Measurements from ENCODE around the gene GRIK3. TPM values are rescaled to one million over a fixed set of nuclear protein-coding genes. Genes with fewer than 3 reads are reported as not detected.

The GRIK3 gene
- total RNA-seq, 2 donors from 2014 or later, result 0.14 TPM

GRCh38 chr1:36762174-36762573, 272.1 kb downstream of the GRIK3 start:
- no peak for DNase-seq (ENCODE audit: low spot score)
- H3K4me3 ChIP-seq, result no peak overlapping the region
- H3K27ac ChIP-seq, result no peak overlapping the region
- H3K36me3 ChIP-seq, result no peaks in the 10 kb centered on the region
- H3K27me3 ChIP-seq (replicated peaks; ENCODE audit: insufficient read depth), result no peaks in the 10 kb centered on the region
- H3K4me1 ChIP-seq (ENCODE audit: control insufficient read depth in 1 of 2, low read depth in 2 of 2), result no peaks in the 10 kb centered on the region
- H3K9me3 ChIP-seq, result peaks cover 3% of the 10 kb centered on the region
- ATAC-seq (ENCODE audit: insufficient number of reproducible peaks, low FRiP score, low read depth), result no peak
- TF ChIP-seq CTCF (IDR thresholded peaks at IDR 0.05), result no peak

DNA sequence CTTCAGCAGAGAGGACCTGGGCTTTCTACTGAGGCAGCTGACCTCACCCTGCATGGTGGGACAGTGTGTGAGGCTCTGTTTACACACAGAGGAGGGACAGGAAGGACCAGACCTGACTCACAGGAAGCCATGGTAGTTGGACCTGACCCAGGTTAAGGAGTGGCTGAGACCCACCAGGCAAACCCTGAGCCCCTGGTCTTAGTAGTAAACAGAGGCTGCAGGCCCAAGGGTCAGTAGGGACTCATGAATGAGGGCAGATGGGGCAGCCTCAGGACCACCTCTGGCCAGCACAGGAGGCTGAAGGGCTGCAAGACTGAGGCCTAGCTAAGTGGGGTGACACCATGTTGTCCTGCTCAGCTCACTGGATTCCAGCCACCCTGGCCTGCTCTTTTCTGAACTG, 273.2 kb downstream of the GRIK3 start:
- TF ChIP-seq CTCF (IDR thresholded peaks at IDR 0.05), result no peak

DNA sequence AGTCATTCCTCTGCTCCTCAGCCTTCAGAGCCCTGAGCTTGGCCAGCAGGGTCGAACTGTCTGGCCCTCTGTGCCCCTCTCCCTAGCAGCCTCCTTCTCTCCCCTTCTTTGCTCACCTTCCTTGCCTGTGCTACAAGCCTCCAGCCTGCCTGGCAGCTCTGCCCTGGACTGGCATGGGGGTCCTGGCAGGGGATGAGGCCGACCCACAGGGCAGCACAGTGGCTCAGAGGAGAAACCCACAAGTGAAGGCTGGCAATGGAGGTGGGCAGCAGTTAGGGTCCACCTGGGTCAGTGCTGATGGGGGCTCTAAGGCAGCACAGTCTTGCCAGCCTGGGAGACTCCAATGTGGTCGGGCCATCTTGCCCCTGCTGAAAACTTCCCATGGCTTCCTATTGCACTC, 274.2 kb downstream of the GRIK3 start:
- no peak for DNase-seq (ENCODE audit: low spot score)
- no peaks in the 10 kb centered on the region for H3K36me3 ChIP-seq
- H3K9me3 ChIP-seq, result peaks cover 3% of the 10 kb centered on the region

More for the DNA sequence above, 273.2 kb downstream of the GRIK3 start:
- Histone ChIP-seq H3K9me3 (peaks cover 3% of the 10 kb centered on the region), H3K27ac (no peak overlapping the region), H3K36me3 (no peaks in the 10 kb centered on the region), H3K4me3 (no peak overlapping the region), H3K27me3 (replicated peaks; ENCODE audit: insufficient read depth) (no peaks in the 10 kb centered on the region), H3K4me1 (ENCODE audit: control insufficient read depth in 1 of 2, low read depth in 2 of 2) (no peaks in the 10 kb centered on the region)
- ATAC-seq (ENCODE audit: insufficient number of reproducible peaks, low FRiP score, low read depth), result no peak
- no peak for DNase-seq (ENCODE audit: low spot score)

DNA sequence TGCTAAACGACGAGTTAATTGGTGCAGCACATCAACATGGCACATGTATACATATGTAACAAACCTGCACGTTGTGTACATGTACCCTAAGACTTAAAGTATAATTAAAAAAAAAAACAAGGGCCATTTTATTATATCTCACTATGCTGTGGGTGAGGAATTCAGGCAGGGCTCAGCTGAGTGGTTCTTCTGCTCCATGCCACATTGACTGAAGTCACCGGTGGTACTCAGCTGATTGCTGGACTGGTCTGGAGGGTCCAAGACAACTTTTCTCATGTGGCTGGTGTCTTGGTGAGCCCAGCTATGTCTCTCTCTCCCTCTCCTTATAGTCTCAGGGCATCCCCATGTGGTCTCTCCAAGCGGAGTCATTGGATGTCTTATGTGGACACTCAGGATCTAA, 275.0 kb downstream of the GRIK3 start:
- Histone ChIP-seq H3K36me3 (no peaks in the 10 kb centered on the region), H3K27me3 (replicated peaks; ENCODE audit: insufficient read depth) (no peaks in the 10 kb centered on the region), H3K27ac (no peak overlapping the region), H3K9me3 (peaks cover 3% of the 10 kb centered on the region), H3K4me1 (ENCODE audit: control insufficient read depth in 1 of 2, low read depth in 2 of 2) (no peaks in the 10 kb centered on the region), H3K4me3 (no peak overlapping the region)
- DNase-seq (ENCODE audit: low spot score) (no peak), ATAC-seq (ENCODE audit: insufficient number of reproducible peaks, low FRiP score, low read depth) (no peak)
- TF ChIP-seq CTCF (IDR thresholded peaks at IDR 0.05), result no peak

More for the DNA sequence above, 274.2 kb downstream of the GRIK3 start:
- no peak for TF ChIP-seq CTCF (IDR thresholded peaks at IDR 0.05)
- no peak for ATAC-seq (ENCODE audit: insufficient number of reproducible peaks, low FRiP score, low read depth)
- Histone ChIP-seq H3K27me3 (replicated peaks; ENCODE audit: insufficient read depth) (no peaks in the 10 kb centered on the region), H3K4me3 (no peak overlapping the region), H3K4me1 (ENCODE audit: control insufficient read depth in 1 of 2, low read depth in 2 of 2) (no peaks in the 10 kb centered on the region), H3K27ac (no peak overlapping the region)

DNA sequence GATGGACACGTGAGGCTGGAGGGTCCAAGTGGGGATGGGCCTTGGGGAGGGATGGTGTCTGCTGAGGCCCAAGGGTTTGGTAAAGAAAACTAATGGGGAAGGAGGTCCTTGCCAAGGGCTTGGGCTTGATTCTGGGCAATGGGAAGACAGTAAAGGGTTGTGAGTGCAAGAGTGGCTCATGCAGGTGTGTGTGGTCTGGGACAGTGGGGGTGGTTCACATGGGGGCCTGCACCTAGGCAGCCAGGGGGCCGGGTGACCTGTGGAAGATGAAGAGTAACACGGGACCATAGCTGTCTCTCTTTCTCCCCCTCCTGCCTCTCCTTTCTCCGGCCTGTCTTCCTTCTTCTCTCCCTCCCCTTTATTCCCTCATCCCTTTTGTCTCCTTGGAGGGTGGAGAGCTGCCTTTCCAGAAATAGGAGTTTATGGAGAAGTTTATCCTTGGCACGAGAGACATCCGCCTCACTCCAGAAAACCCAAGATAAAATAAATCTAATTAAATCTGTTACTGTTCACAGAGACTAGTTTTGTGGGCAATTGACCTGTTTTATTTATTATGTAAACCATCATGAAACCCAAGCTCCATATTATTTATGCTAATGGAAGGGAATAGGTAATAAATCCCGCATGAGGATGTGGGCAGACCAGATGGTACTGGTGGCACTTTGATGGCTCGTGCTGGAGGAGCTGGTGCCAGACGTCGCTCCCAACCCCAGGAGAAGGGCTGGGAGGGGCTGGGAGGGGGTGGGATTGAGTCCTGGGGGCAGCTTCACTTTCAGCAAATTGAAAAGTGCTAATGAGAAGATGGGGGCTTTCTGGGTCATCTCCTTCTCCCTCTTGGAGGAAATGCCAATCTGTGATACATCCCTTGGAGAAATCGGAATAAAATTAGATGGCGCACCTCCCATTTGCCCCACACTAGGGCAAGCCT, 278.7 kb downstream of the GRIK3 start:
- Histone ChIP-seq H3K27ac (no peak overlapping the region), H3K4me1 (ENCODE audit: control insufficient read depth in 1 of 2, low read depth in 2 of 2) (no peaks in the 10 kb centered on the region), H3K27me3 (replicated peaks; ENCODE audit: insufficient read depth) (no peaks in the 10 kb centered on the region), H3K4me3 (no peak overlapping the region), H3K9me3 (peaks cover 3% of the 10 kb centered on the region), H3K36me3 (no peaks in the 10 kb centered on the region)
- DNase-seq (ENCODE audit: low spot score), result no peak
- TF ChIP-seq CTCF (IDR thresholded peaks at IDR 0.05), result no peak
- no peak for ATAC-seq (ENCODE audit: insufficient number of reproducible peaks, low FRiP score, low read depth)

Measured in thoracic aorta (tissue), 2 donors.